ENCODE data around the gene EPHA10. TPM values are rescaled to one million over a fixed set of nuclear protein-coding genes. Genes with fewer than 3 reads are reported as not detected.

Gene EPHA10
- total RNA-seq, 4 donors from 2014 or later, result 0.19 to 0.49 (median 0.31) TPM; not detected in 1

DNA sequence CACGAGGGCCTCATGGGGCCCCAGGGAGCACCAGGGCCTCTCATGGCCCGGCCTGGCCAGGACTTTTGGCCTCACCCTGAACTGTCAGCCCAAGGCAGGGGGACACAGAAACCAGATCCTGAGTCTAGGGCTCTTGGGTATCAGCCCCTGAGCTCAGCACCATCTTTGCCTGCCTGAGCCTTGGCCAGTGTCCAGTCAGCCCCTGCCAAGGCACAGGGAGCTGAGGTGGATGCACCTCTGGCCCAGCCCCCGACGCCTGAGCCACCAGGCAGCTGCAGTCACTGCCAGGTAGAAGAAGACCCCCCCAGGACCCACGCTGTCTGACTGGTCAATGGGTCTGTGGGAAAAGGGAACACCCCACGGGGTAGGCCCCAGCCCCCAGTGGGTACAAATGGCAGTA is 47.3 kb downstream of the EPHA10 start:
- H3K9me3 ChIP-seq, result no peaks in the 10 kb centered on the region
- DNase-seq, result no peak

DNA sequence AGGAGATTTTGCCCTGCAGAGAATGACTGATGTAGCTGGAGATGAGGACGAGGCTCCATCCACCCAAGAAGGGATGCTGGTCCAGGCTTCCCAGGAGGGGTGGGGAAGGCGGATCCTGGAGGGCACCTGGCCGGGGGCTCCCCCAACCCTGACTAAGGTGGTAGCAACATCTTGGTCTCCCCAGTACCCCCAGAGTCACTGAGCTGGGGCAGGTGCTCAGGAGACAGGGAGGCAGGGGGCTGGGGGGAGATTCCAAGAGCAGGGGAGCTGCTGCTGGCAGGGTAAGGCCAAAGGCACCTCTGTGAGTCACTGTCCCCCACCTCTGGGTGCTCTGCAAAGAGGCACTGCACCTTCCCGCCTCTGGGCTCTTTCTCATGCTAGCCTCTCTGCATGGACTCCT is 48.6 kb downstream of the EPHA10 start:
- 65% methylated on average over 2 of the region's 4 CpGs; no CpG with 5 or more reads in 1 of the 2 donors for WGBS, 2 donors
- Histone ChIP-seq H3K36me3 (no peaks in the 10 kb centered on the region), H3K27me3 (peaks cover 0 to 35% (median 0%) of the 10 kb centered on the region in 4 donors), H3K9me3 (no peaks in the 10 kb centered on the region), H3K4me1 (peaks cover 0 to 14% (median 4%) of the 10 kb centered on the region in 3 donors), H3K27ac (no peak overlapping the region), H3K4me3 (no peak overlapping the region)
- DNase-seq, result no peak
- TF ChIP-seq POLR2A (IDR thresholded peaks at IDR 0.05), result no peak
- TF ChIP-seq, protein P1, sequence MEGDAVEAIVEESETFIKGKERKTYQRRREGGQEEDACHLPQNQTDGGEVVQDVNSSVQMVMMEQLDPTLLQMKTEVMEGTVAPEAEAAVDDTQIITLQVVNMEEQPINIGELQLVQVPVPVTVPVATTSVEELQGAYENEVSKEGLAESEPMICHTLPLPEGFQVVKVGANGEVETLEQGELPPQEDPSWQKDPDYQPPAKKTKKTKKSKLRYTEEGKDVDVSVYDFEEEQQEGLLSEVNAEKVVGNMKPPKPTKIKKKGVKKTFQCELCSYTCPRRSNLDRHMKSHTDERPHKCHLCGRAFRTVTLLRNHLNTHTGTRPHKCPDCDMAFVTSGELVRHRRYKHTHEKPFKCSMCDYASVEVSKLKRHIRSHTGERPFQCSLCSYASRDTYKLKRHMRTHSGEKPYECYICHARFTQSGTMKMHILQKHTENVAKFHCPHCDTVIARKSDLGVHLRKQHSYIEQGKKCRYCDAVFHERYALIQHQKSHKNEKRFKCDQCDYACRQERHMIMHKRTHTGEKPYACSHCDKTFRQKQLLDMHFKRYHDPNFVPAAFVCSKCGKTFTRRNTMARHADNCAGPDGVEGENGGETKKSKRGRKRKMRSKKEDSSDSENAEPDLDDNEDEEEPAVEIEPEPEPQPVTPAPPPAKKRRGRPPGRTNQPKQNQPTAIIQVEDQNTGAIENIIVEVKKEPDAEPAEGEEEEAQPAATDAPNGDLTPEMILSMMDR (IDR thresholded peaks at IDR 0.05), result no peak
- intact Hi-C loops (cut with DNase I), result no loop called here

More for the DNA sequence above, 47.3 kb downstream of the EPHA10 start:
- intact Hi-C loops (cut with DNase I), result no loop called here
- peaks cover 0 to 14% (median 4%) of the 10 kb centered on the region in 3 donors for H3K4me1 ChIP-seq
- H3K4me3 ChIP-seq, result no peak overlapping the region
- H3K27me3 ChIP-seq, result peaks cover 0 to 38% (median 0%) of the 10 kb centered on the region in 4 donors
- no peak for TF ChIP-seq POLR2A (IDR thresholded peaks at IDR 0.05)
- TF ChIP-seq, protein P1 (IDR thresholded peaks at IDR 0.05), result no peak
- H3K36me3 ChIP-seq, result no peaks in the 10 kb centered on the region
- no peak overlapping the region for H3K27ac ChIP-seq
- WGBS, 2 donors, result 57% methylated on average over 1 of the region's 6 CpGs; no CpG with 5 or more reads in 1 of the 2 donors

DNA sequence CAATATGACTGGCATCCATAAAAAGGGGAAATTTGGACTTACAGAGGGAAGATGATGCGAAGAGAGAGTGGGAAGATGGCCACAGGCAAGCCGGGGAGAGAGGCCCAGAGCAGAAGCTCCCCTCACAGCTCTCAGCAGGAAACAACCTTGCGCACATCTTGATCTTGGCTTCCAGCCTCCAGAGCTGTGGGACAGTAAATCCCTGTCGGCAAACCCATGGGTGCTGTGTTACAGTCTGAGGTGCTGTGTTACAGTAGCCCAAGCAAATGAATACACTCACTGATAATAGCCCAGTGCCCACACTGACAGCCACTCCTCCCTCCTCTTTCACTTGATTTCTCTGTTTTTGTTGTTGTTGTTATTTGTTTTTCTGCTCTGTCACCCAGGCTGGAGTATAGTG is 50.2 kb downstream of the EPHA10 start:
- Histone ChIP-seq H3K36me3 (peaks cover 0 to 7% (median 0%) of the 10 kb centered on the region in 3 donors), H3K27me3 (peaks cover 0 to 28% (median 0%) of the 10 kb centered on the region in 4 donors), H3K4me1 (peaks cover 0 to 14% (median 4%) of the 10 kb centered on the region in 3 donors), H3K9me3 (no peaks in the 10 kb centered on the region), H3K4me3 (no peak overlapping the region), H3K27ac (no peak overlapping the region)
- 76 to 79% methylated on average over 4 of the region's 4 CpGs for WGBS, 2 donors
- no peak for DNase-seq
- intact Hi-C loops (cut with DNase I), result no loop called here
- no peak for TF ChIP-seq POLR2A (IDR thresholded peaks at IDR 0.05)
- TF ChIP-seq, protein P1 (IDR thresholded peaks at IDR 0.05), result no peak

DNA sequence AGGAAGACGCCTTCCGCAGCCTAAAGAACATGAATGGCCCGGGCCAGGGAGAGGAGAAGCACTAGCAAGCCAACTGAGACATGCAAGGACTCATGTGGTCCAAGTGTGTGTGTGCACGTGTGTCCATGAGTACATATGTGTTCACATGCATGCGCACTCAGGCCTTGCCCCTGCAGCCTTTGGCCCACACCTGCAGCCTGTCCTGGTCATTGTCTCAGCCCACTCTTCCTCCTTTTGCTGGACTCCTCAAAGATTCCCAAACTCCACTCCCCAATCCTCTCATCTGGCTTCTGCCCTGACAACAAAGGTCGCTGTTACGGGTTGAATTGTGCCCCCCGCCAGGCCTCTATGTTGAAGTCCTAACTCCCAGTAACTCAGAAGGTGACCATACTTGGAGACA is 50.7 kb downstream of the EPHA10 start:
- intact Hi-C loops (cut with DNase I), result no loop called here
- WGBS, 2 donors, result 83 to 100% methylated on average over 4 to 8 of the region's 8 CpGs
- Histone ChIP-seq H3K27me3 (peaks cover 0 to 27% (median 0%) of the 10 kb centered on the region in 4 donors), H3K9me3 (no peaks in the 10 kb centered on the region), H3K4me3 (no peak overlapping the region), H3K4me1 (peaks cover 0 to 11% (median 4%) of the 10 kb centered on the region in 3 donors), H3K27ac (no peak overlapping the region), H3K36me3 (peaks cover 0 to 11% (median 0%) of the 10 kb centered on the region in 3 donors)
- TF ChIP-seq POLR2A (IDR thresholded peaks at IDR 0.05), result no peak
- TF ChIP-seq, protein P1 (IDR thresholded peaks at IDR 0.05), result no peak
- DNase-seq, result no peak

DNA sequence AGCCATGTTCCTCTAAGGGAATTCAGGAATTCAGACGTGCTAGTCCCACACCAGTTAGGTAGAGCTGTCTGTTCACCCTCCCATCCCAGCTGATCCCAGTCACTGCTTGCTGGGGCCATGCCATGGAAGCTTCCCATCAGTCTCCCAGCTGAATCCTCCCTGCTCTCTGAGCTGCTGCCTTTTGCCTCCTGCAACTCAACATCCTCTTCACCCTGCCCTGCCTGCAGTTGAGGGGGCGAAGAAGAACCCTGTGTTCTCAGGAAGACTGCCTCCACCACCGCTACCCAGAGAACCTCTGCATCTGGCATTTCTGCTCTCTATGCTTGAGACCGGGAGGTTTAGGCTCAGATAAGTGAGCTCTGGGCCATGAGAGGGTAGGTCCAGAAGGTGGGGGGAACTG is 56.4 kb downstream of the EPHA10 start:
- Histone ChIP-seq H3K9me3 (no peaks in the 10 kb centered on the region), H3K36me3 (peaks cover 0 to 64% (median 0%) of the 10 kb centered on the region in 3 donors), H3K4me1 (no peaks in the 10 kb centered on the region), H3K4me3 (no peak overlapping the region), H3K27ac (no peak overlapping the region), H3K27me3 (no peaks in the 10 kb centered on the region)
- TF ChIP-seq, protein P1 (IDR thresholded peaks at IDR 0.05), result no peak
- no peak for TF ChIP-seq POLR2A (IDR thresholded peaks at IDR 0.05)
- 56 to 70% methylated on average over 1 to 3 of the region's 4 CpGs for WGBS, 2 donors
- no peak for DNase-seq
- intact Hi-C loops (cut with DNase I), result no loop called here

All from esophagus squamous epithelium (tissue), 5 donors.